H9 (cell line): Measurements from ENCODE around the gene AIMP1. TPM values are rescaled to one million over a fixed set of nuclear protein-coding genes. Genes with fewer than 3 reads are reported as not detected.
A peak's percentile ranks its signal among the peaks of the same experiment; 100 is the strongest.

Experiments used
- DNase-seq: peaks from one replicate; pipeline ENCODE4 v3.0.0-alpha.2; 2017
- H2AFZ ChIP-seq: one replicate; pipeline ENCODE4 v1.6.1; 2013; ENCODE audit warnings: mild to moderate bottlenecking, low read length, control low read depth, moderate library complexity
- H2AK5ac ChIP-seq: 2 replicates; pipeline ENCODE4 v1.6.1; 2013; ENCODE audit warnings: low read length, control low read depth, mixed read lengths; ENCODE audit not compliant: insufficient read length
- H2BK120ac ChIP-seq: one replicate; pipeline ENCODE4 v1.6.1; 2013; ENCODE audit warnings: low read depth, mild to moderate bottlenecking, low read length, control low read depth, inconsistent platforms; ENCODE audit not compliant: poor library complexity, severe bottlenecking
- H2BK12ac ChIP-seq: 2 replicates; pipeline ENCODE4 v1.6.1; 2013; ENCODE audit warnings: low read length, control low read depth, mixed read lengths, low read depth; ENCODE audit not compliant: insufficient read length
- H2BK15ac ChIP-seq: 2 replicates; pipeline ENCODE4 v1.6.1; 2013; ENCODE audit warnings: low read depth, low read length, control low read depth
- H2BK20ac ChIP-seq: one replicate; pipeline ENCODE4 v1.6.1; 2013; ENCODE audit warnings: low read depth, mild to moderate bottlenecking, low read length, control low read depth, inconsistent platforms; ENCODE audit not compliant: poor library complexity, severe bottlenecking
- H2BK5ac ChIP-seq: 2 replicates; pipeline ENCODE4 v1.6.1; 2013; ENCODE audit warnings: low read length, control low read depth, mixed read lengths; ENCODE audit not compliant: insufficient read length
- H3K14ac ChIP-seq: 2 replicates; pipeline ENCODE4 v1.6.1; 2013; ENCODE audit warnings: low read length, control low read depth; ENCODE audit not compliant: insufficient read depth
- H3K18ac ChIP-seq: 2 replicates; pipeline ENCODE4 v1.6.1; 2013; ENCODE audit warnings: low read depth, mild to moderate bottlenecking, mixed read lengths, low read length, control low read depth; ENCODE audit not compliant: insufficient read length
- H3K23ac ChIP-seq: 2 replicates; pipeline ENCODE4 v1.6.1; 2013; ENCODE audit warnings: low read length, control low read depth, mixed read lengths, low read depth; ENCODE audit not compliant: insufficient read length
- H3K23me2 ChIP-seq: 2 replicates; pipeline ENCODE4 v1.6.1; 2013; ENCODE audit warnings: low read depth, mild to moderate bottlenecking, mixed read lengths, low read length, control low read depth; ENCODE audit not compliant: insufficient read length, poor library complexity, severe bottlenecking
- H3K27ac ChIP-seq: 2 replicates; pipeline ENCODE4 v1.5.1; 2013; ENCODE audit warnings: low read length, control low read depth, mixed read lengths, low read depth; ENCODE audit not compliant: insufficient read length
- H3K27me3 ChIP-seq: 2 replicates; pipeline ENCODE4 v1.6.1; 2013; ENCODE audit warnings: low read length, control low read depth, inconsistent platforms; ENCODE audit not compliant: insufficient read depth
- H3K4ac ChIP-seq: 2 replicates; pipeline ENCODE4 v1.6.1; 2013; ENCODE audit warnings: low read depth, mild to moderate bottlenecking, control low read depth, inconsistent platforms, low read length, moderate library complexity
- H3K4me1 ChIP-seq: 2 replicates; pipeline ENCODE4 v1.6.1; 2013; ENCODE audit warnings: low read length, control low read depth, inconsistent platforms; ENCODE audit not compliant: insufficient read depth
- H3K4me2 ChIP-seq: 2 replicates; pipeline ENCODE4 v1.6.1; 2013; ENCODE audit warnings: low read length, control low read depth, mixed read lengths; ENCODE audit not compliant: insufficient read length, insufficient read depth
- H3K56ac ChIP-seq: 2 replicates; pipeline ENCODE4 v1.6.1; 2013; ENCODE audit warnings: low read depth, mild to moderate bottlenecking, mixed read lengths, low read length, control low read depth; ENCODE audit not compliant: insufficient read length
- H3K79me1 ChIP-seq: 2 replicates; pipeline ENCODE4 v1.6.1; 2013; ENCODE audit warnings: low read depth, mild to moderate bottlenecking, moderate library complexity, low read length, control low read depth, inconsistent platforms; ENCODE audit not compliant: insufficient read depth, poor library complexity, severe bottlenecking
- H3K79me2 ChIP-seq: 2 replicates; pipeline ENCODE4 v1.6.1; 2013; ENCODE audit warnings: low read length, control low read depth, inconsistent platforms; ENCODE audit not compliant: insufficient read depth
- H3K9ac ChIP-seq: 2 replicates; pipeline ENCODE4 v1.6.1; 2013; ENCODE audit warnings: low read length, control low read depth, mixed read lengths; ENCODE audit not compliant: insufficient read length; ENCODE audit errors: extremely low read depth
- H3K9me3 ChIP-seq: one replicate; pipeline ENCODE4 v1.6.1; 2013; ENCODE audit warnings: low read depth, low read length, inconsistent platforms; ENCODE audit not compliant: control insufficient read depth
- H3T11ph ChIP-seq: one replicate; pipeline ENCODE4 v1.6.1; 2013; ENCODE audit warnings: mild to moderate bottlenecking, low read length, control low read depth, inconsistent platforms
- H4K20me1 ChIP-seq: one replicate; pipeline ENCODE4 v1.6.1; 2013; ENCODE audit not compliant: control insufficient read depth, insufficient read length, insufficient read depth
- H4K5ac ChIP-seq: 2 replicates; pipeline ENCODE4 v1.6.1; 2013; ENCODE audit warnings: low read depth, mild to moderate bottlenecking, mixed read lengths, low read length, control low read depth; ENCODE audit not compliant: insufficient read length
- H4K8ac ChIP-seq: replicated peaks from 2 replicates; pipeline ENCODE4 v1.6.1; 2013; ENCODE audit warnings: low read length, control low read depth, mixed read lengths, low read depth; ENCODE audit not compliant: insufficient read length
- H4K91ac ChIP-seq: 2 replicates; pipeline ENCODE4 v1.6.1; 2013; ENCODE audit warnings: low read depth, mild to moderate bottlenecking, moderate library complexity, mixed read lengths, low read length, control low read depth; ENCODE audit not compliant: insufficient read length
- H3K27ac Mint-ChIP-seq, 3 experiments: 2 replicates in 2 of 3; 3 replicates in 1 of 3; pipeline ENCODE4 v1.8.0; 2020 to 2021; ENCODE audit warnings: mixed read lengths in 3 of 3, mild to moderate bottlenecking in 1 of 3, moderate library complexity in 1 of 3
- H3K27me3 Mint-ChIP-seq: 2 replicates; pipeline ENCODE4 v1.8.0; 2021; ENCODE audit warnings: low read depth, mild to moderate bottlenecking, moderate library complexity, mixed read lengths
- H3K36me3 Mint-ChIP-seq, 3 experiments: 2 replicates in 2 of 3; 3 replicates in 1 of 3; pipeline ENCODE4 v1.8.0; 2020 to 2021; ENCODE audit warnings: low read depth in 3 of 3, mixed read lengths in 3 of 3; ENCODE audit not compliant: insufficient read depth in 1 of 3
- H3K4me1 Mint-ChIP-seq, 2 experiments: 2 replicates each; pipeline ENCODE4 v1.8.0; 2020; ENCODE audit warnings: mixed read lengths in 2 of 2
- H3K4me3 Mint-ChIP-seq, 2 experiments: 2 replicates in 1 of 2; 3 replicates in 1 of 2; pipeline ENCODE4 v1.8.0; 2020 to 2021; ENCODE audit warnings: mild to moderate bottlenecking in 2 of 2, mixed read lengths in 2 of 2, moderate library complexity in 1 of 2
- H3K9me3 Mint-ChIP-seq, 2 experiments: 2 replicates in 1 of 2; 3 replicates in 1 of 2; pipeline ENCODE4 v1.8.0; 2020; ENCODE audit warnings: mild to moderate bottlenecking in 2 of 2, mixed read lengths in 2 of 2, moderate library complexity in 1 of 2
- CTCF ChIP-seq: fragments of 200-600 bp; sonication (generic); conservative IDR thresholded peaks from 3 replicates; pipeline ENCODE4 v1.8.0; 2021; ENCODE audit warnings: antibody characterized with exemption, mild to moderate bottlenecking
- WGBS: extraction: QIAGEN DNeasy Blood & Tissue Kit; methylation state at CpG from one replicate; pipeline ENCODE4 v1.1.7; 2013; ENCODE audit warnings: missing lambda C conversion rate, low lambda C conversion rate, mixed read lengths; ENCODE audit not compliant: insufficient read length; ENCODE audit errors: extremely low coverage; 5-methylcytosine and 5-hydroxymethylcytosine counted together
- total RNA-seq: library from RNA; stranded (reverse); gene quantifications from 2 replicates; pipeline ENCODE4 v1.2.1, GENCODE V29; 2021

The AIMP1 gene
- total RNA-seq, 1 experiment from 2014 or later = 36.8 TPM

- Mint-ChIP-seq H3K27ac (peak overlapping the region; percentile 27 to 93 (median 67); a peak in 4 of 7 replicates), H3K27me3 (no peaks in the 10 kb centered on the region)
Measured at GRCh38 chr4:106286611-106287010, 29.7 kb upstream of the AIMP1 start.

More at GRCh38 chr4:106286611-106287010, 29.7 kb upstream of the AIMP1 start:
- Histone ChIP-seq H2AK5ac (no peak overlapping the region), H3K4ac (no peak overlapping the region), H4K5ac (no peak overlapping the region), H3K4me1 (no peaks in the 10 kb centered on the region; the same call in 1 of the 2 replicates), H3K14ac (no peak overlapping the region), H3T11ph (no peak overlapping the region), H4K8ac (no peak overlapping the region), H2AFZ (no peak overlapping the region), H3K18ac (no peak overlapping the region), H4K91ac (no peak overlapping the region), H3K27me3 (no peaks in the 10 kb centered on the region), H3K56ac (no peak overlapping the region), H2BK20ac (no peak overlapping the region), H3K23ac (no peak overlapping the region), H4K20me1 (no peaks in the 10 kb centered on the region), H3K27ac (peak overlapping the region; percentile 49), H3K23me2 (no peaks in the 10 kb centered on the region), H3K9ac (no peak overlapping the region), H2BK12ac (no peak overlapping the region), H3K4me2 (no peak overlapping the region), H3K79me1 (no peaks in the 10 kb centered on the region), H3K79me2 (no peaks in the 10 kb centered on the region), H2BK5ac (no peak overlapping the region), H3K9me3 (no peaks in the 10 kb centered on the region), H2BK15ac (no peak overlapping the region), H2BK120ac (no peak overlapping the region)
- WGBS = no CpG with 5 or more reads among the region's 8 CpGs
- peaks cover 3 to 6% of the 10 kb centered on the region in 2 experiments; a peak in 3 of 4 replicates for H3K4me1 Mint-ChIP-seq
- no peak overlapping the region for H3K4me3 Mint-ChIP-seq
- TF ChIP-seq CTCF = no peak
- peaks cover 0 to 11% (median 4%) of the 10 kb centered on the region in 3 experiments; a peak in 4 of 7 replicates for H3K36me3 Mint-ChIP-seq
- DNase-seq = no peak
- no peaks in the 10 kb centered on the region for H3K9me3 Mint-ChIP-seq
